GM18498 (cell line): Measurements from ENCODE around the gene DNAH3.

ENCODE experiments used
- ATAC-seq: cut with Tn5 transposase; IDR thresholded peaks from one replicate; pipeline ENCODE4 v1.9.1; 2021; ENCODE audit warnings: mild to moderate bottlenecking, moderate library complexity; ENCODE audit not compliant: unreplicated experiment

DNAH3 gene

GRCh38 chr16:20884240-20884556, 266.4 kb downstream of the DNAH3 start:
- no peak for ATAC-seq

GRCh38 chr16:20883554-20884239, 266.9 kb downstream of the DNAH3 start:
- no peak for ATAC-seq
